ENCODE results near the gene OIP5. TPM values are rescaled to one million over a fixed set of nuclear protein-coding genes. Genes with fewer than 3 reads are reported as not detected.

OIP5 gene
- polyA plus RNA-seq, 1 donor from 2014 or later = 1.7 TPM

GRCh38 chr15:41336549-41336948 lies 4.2 kb upstream of the OIP5 start:
- TF ChIP-seq POLR2AphosphoS5 (IDR thresholded peaks at IDR 0.05) (no peak), TAF1 (IDR thresholded peaks at IDR 0.05; ENCODE audit: low read depth) (no peak), RAD21 (conservative IDR thresholded peaks at IDR 0.05) (no peak), EZH2 (IDR thresholded peaks at IDR 0.05; ENCODE audit: borderline replicate concordance, insufficient read depth, low read length, poor library complexity, severe bottlenecking) (no peak), CTCF (IDR thresholded peaks at IDR 0.05; ENCODE audit: poor library complexity, severe bottlenecking) (no peak), SMC3 (conservative IDR thresholded peaks at IDR 0.05; ENCODE audit: poor library complexity) (no peak), EP300 (conservative IDR thresholded peaks at IDR 0.05; ENCODE audit: poor library complexity, severe bottlenecking) (no peak), MXI1 (conservative IDR thresholded peaks at IDR 0.05; ENCODE audit: poor library complexity, severe bottlenecking) (no peak)
- peaks cover 30% of the 10 kb centered on the region for H3K79me2 ChIP-seq (replicated peaks; ENCODE audit: insufficient read depth, low read length)
- H2AFZ ChIP-seq (ENCODE audit: low read depth, low read length) = no peak overlapping the region
- H3K9ac ChIP-seq (ENCODE audit: low read length) = no peak overlapping the region
- no peaks in the 10 kb centered on the region for H3K36me3 ChIP-seq (ENCODE audit: insufficient read depth, low read length)
- H4K20me1 ChIP-seq (ENCODE audit: insufficient read depth) = no peaks in the 10 kb centered on the region
- no peaks in the 10 kb centered on the region for H3K9me3 ChIP-seq (ENCODE audit: low read length)
- no peak overlapping the region for H3K4me2 ChIP-seq (ENCODE audit: low read length)
- H3K27ac ChIP-seq (ENCODE audit: low read length) = no peak overlapping the region
- no peak overlapping the region for H3K4me3 ChIP-seq (ENCODE audit: low read length)
- no peaks in the 10 kb centered on the region for H3F3A ChIP-seq (ENCODE audit: insufficient read depth, low read length, poor library complexity, severe bottlenecking)
- H3K9me2 ChIP-seq (ENCODE audit: insufficient read depth, low read length) = no peaks in the 10 kb centered on the region
- no peaks in the 10 kb centered on the region for H3K27me3 ChIP-seq (ENCODE audit: insufficient read depth, low read depth, low read length)

- H3K36me3 ChIP-seq (ENCODE audit: insufficient read depth, low read length) = no peaks in the 10 kb centered on the region
- no peak overlapping the region for H3K4me3 ChIP-seq (ENCODE audit: low read length)
- no peak overlapping the region for H3K4me2 ChIP-seq (ENCODE audit: low read length)
- H3K9me2 ChIP-seq (ENCODE audit: insufficient read depth, low read length) = no peaks in the 10 kb centered on the region
- no peaks in the 10 kb centered on the region for H4K20me1 ChIP-seq (ENCODE audit: insufficient read depth)
- no peak overlapping the region for H3K27ac ChIP-seq (ENCODE audit: low read length)
- no peaks in the 10 kb centered on the region for H3K27me3 ChIP-seq (ENCODE audit: insufficient read depth, low read depth, low read length)
- no peaks in the 10 kb centered on the region for H3K9me3 ChIP-seq (ENCODE audit: low read length)
- H3F3A ChIP-seq (ENCODE audit: insufficient read depth, low read length, poor library complexity, severe bottlenecking) = no peaks in the 10 kb centered on the region
- H3K9ac ChIP-seq (ENCODE audit: low read length) = no peak overlapping the region
- no peak overlapping the region for H2AFZ ChIP-seq (ENCODE audit: low read depth, low read length)
- TF ChIP-seq RAD21 (conservative IDR thresholded peaks at IDR 0.05) = no peak
- no peak for TF ChIP-seq POLR2AphosphoS5 (IDR thresholded peaks at IDR 0.05)
- no peak for TF ChIP-seq TAF1 (IDR thresholded peaks at IDR 0.05; ENCODE audit: low read depth)
- no peak for TF ChIP-seq REST (IDR thresholded peaks at IDR 0.05; ENCODE audit: borderline replicate concordance)
- TF ChIP-seq EZH2 (IDR thresholded peaks at IDR 0.05; ENCODE audit: borderline replicate concordance, insufficient read depth, low read length, poor library complexity, severe bottlenecking) = no peak
- TF ChIP-seq EP300 (conservative IDR thresholded peaks at IDR 0.05; ENCODE audit: poor library complexity, severe bottlenecking) = no peak
- H3K79me2 ChIP-seq (replicated peaks; ENCODE audit: insufficient read depth, low read length) = peaks cover 29% of the 10 kb centered on the region
These were observed 2.1 kb upstream of the OIP5 start for GRCh38 chr15:41334293-41335120.

All from neural cell (in vitro differentiated cells).